Keratinocyte (primary cell): ENCODE data around the gene SMAD3. TPM values are rescaled to one million over a fixed set of nuclear protein-coding genes. Genes with fewer than 3 reads are reported as not detected.

Experiments
- DNase-seq: peaks from one replicate; pipeline ENCODE4 v3.0.0-alpha.2; 2011; ENCODE audit warnings: low read depth, missing footprints, low spot score
- FAIRE-seq: peaks from 2 replicates; lab custom pipeline; 2011; peaks lifted over from hg19 to GRCh38; lab: Jason Lieb, UNC
- H2AFZ ChIP-seq: 2 replicates; pipeline ENCODE4 v1.6.0; 2012; ENCODE audit warnings: low read length, control low read depth, inconsistent platforms; ENCODE audit not compliant: control insufficient read depth
- H3K27ac ChIP-seq: 2 replicates; pipeline ENCODE4 v1.5.1; 2011; ENCODE audit warnings: low read length; ENCODE audit not compliant: control insufficient read depth, insufficient read depth
- H3K27me3 ChIP-seq: 3 replicates; pipeline ENCODE4 v1.6.0; 2011; ENCODE audit warnings: low read length; ENCODE audit not compliant: control insufficient read depth, insufficient read depth; ENCODE audit errors: extremely low read depth
- H3K36me3 ChIP-seq, 2 experiments: 2 replicates in 1 of 2; 3 replicates in 1 of 2; pipeline ENCODE4 v1.5.1; 2011; ENCODE audit warnings: low read length in 2 of 2, mild to moderate bottlenecking in 1 of 2; ENCODE audit not compliant: control insufficient read depth in 2 of 2, insufficient read depth in 2 of 2; ENCODE audit errors: extremely low read depth in 1 of 2
- H3K4me1 ChIP-seq: 3 replicates; pipeline ENCODE4 v1.5.1; 2011; ENCODE audit warnings: low read length; ENCODE audit not compliant: control insufficient read depth, insufficient read depth; ENCODE audit errors: extremely low read depth
- H3K4me2 ChIP-seq: 3 replicates; pipeline ENCODE4 v1.6.0; 2011; ENCODE audit warnings: low read depth, low read length; ENCODE audit not compliant: control insufficient read depth, insufficient read depth; ENCODE audit errors: extremely low read depth
- H3K4me3 ChIP-seq, 3 experiments: fragments of 200-600 bp in 1 of 3; sonication (generic) in 1 of 3; 2 replicates in 2 of 3; 3 replicates in 1 of 3; pipeline ENCODE4 v1.5.1; 2011 to 2016; ENCODE audit warnings: low read length in 3 of 3, mild to moderate bottlenecking in 3 of 3, control low read depth in 2 of 3, inconsistent platforms in 1 of 3, low read depth in 1 of 3, mixed read lengths in 1 of 3, mixed run types in 1 of 3, moderate library complexity in 1 of 3; ENCODE audit not compliant: control insufficient read depth in 2 of 3, insufficient read depth in 2 of 3; ENCODE audit errors: extremely low read depth in 1 of 3
- H3K79me2 ChIP-seq: 2 replicates; pipeline ENCODE4 v1.6.0; 2012; ENCODE audit warnings: low read length; ENCODE audit not compliant: control insufficient read depth, insufficient read depth
- H3K9ac ChIP-seq: 3 replicates; pipeline ENCODE4 v1.6.0; 2011; ENCODE audit warnings: low read length; ENCODE audit not compliant: control insufficient read depth, insufficient read depth; ENCODE audit errors: extremely low read depth
- H3K9me1 ChIP-seq: 3 replicates; pipeline ENCODE4 v1.6.0; 2011; ENCODE audit warnings: low read length; ENCODE audit not compliant: control insufficient read depth, insufficient read depth; ENCODE audit errors: extremely low read depth
- H3K9me3 ChIP-seq: 2 replicates; pipeline ENCODE4 v1.5.1; 2012; ENCODE audit warnings: low read depth, low read length; ENCODE audit not compliant: control insufficient read depth
- H4K20me1 ChIP-seq: 3 replicates; pipeline ENCODE4 v1.6.0; 2011; ENCODE audit warnings: low read length; ENCODE audit not compliant: control insufficient read depth, insufficient read depth; ENCODE audit errors: extremely low read depth
- CTCF ChIP-seq, 3 experiments: IDR thresholded peaks in 1 of 3; conservative IDR thresholded peaks in 1 of 3; optimal IDR thresholded peaks in 1 of 3; 2 replicates in 2 of 3; 3 replicates in 1 of 3; pipeline versions ENCODE3 to v1.5.1; 2011; ENCODE audit warnings: low read length in 3 of 3, mild to moderate bottlenecking in 3 of 3, moderate library complexity in 2 of 3, control low read depth in 1 of 3, inconsistent platforms in 1 of 3; ENCODE audit not compliant: insufficient read depth in 2 of 3; ENCODE audit errors: extremely low read depth in 1 of 3
- EZH2 ChIP-seq: IDR thresholded peaks from one replicate; pipeline ENCODE4 v1.6.1; 2012; ENCODE audit warnings: inconsistent platforms, mild to moderate bottlenecking, low read length, moderate library complexity
- dilution Hi-C: fragments of 300-500 bp; cut with MboI; formaldehyde crosslinking; loops from one replicate; pipeline ENCODE4 v1.7.0; 2020; ENCODE audit warnings: low sequenced_read_pairs; ENCODE audit not compliant: extremely low pct_ligation_motif_present
- polyA plus RNA-seq, 5 experiments: library from polyadenylated mRNA; depleted of rRNA in 3 of 5; stranded (reverse) in 3 of 5; stranded (forward) in 1 of 5; unstranded in 1 of 5; fragments of >200 nt; gene quantifications; 1 replicate in 1 of 5; 2 replicates in 3 of 5; 3 replicates in 1 of 5; pipeline versions ENCODE4 v1.2.1 to v1.2.3, GENCODE V29; 2011 to 2012; ENCODE audit warnings: missing spikeins in 2 of 5, low read depth in 1 of 5, low replicate concordance in 1 of 5

The SMAD3 gene
- polyA plus RNA-seq, 1 donor (not counting 4 experiments of a cell fraction or from before 2014, with no cell fraction given) = 33.7 TPM

GRCh38 chr15:67181221-67181639 lies 115.8 kb downstream of the SMAD3 start:
- Histone ChIP-seq H4K20me1 (no peaks in the 10 kb centered on the region), H3K4me1 (peaks cover 27% of the 10 kb centered on the region), H3K4me2 (no peak overlapping the region), H3K9me1 (no peaks in the 10 kb centered on the region), H3K4me3 (no peak overlapping the region), H3K27me3 (no peaks in the 10 kb centered on the region), H2AFZ (no peak overlapping the region), H3K36me3 (peaks cover 38 to 64% of the 10 kb centered on the region in 2 experiments), H3K9me3 (no peaks in the 10 kb centered on the region), H3K27ac (no peak overlapping the region), H3K79me2 (peaks cover 11% of the 10 kb centered on the region), H3K9ac (no peak overlapping the region)
- no peak for FAIRE-seq
- dilution Hi-C loops = no loop called here
- TF ChIP-seq CTCF (optimal IDR thresholded peaks at IDR 0.05 in 1 of 3, IDR thresholded peaks at IDR 0.05 in 1 of 3, conservative IDR thresholded peaks at IDR 0.05 in 1 of 3; ENCODE audit: extremely low read depth in 1 of 3, insufficient read depth in 2 of 3, low read length in 3 of 3) (peak in 1 of 3 experiments; percentile 36), EZH2 (no peak)
- DNase-seq = no peak

GRCh38 chr15:67183443-67184169 lies 118.2 kb downstream of the SMAD3 start:
- H3K9me1 ChIP-seq = no peaks in the 10 kb centered on the region
- H2AFZ ChIP-seq = no peak overlapping the region
- peaks cover 11% of the 10 kb centered on the region for H3K4me1 ChIP-seq
- H3K9ac ChIP-seq = no peak overlapping the region
- no peaks in the 10 kb centered on the region for H3K27me3 ChIP-seq
- no peak overlapping the region for H3K4me2 ChIP-seq
- DNase-seq (no peak), FAIRE-seq (no peak)
- peaks cover 8% of the 10 kb centered on the region for H3K79me2 ChIP-seq
- no peaks in the 10 kb centered on the region for H4K20me1 ChIP-seq
- H3K36me3 ChIP-seq = peaks cover 46 to 64% of the 10 kb centered on the region in 2 experiments
- no peak for TF ChIP-seq CTCF (optimal IDR thresholded peaks at IDR 0.05 in 1 of 3, IDR thresholded peaks at IDR 0.05 in 1 of 3, conservative IDR thresholded peaks at IDR 0.05 in 1 of 3; ENCODE audit: extremely low read depth in 1 of 3, insufficient read depth in 2 of 3, low read length in 3 of 3)
- TF ChIP-seq EZH2 = no peak
- no peak overlapping the region for H3K4me3 ChIP-seq
- dilution Hi-C loops = no loop called here
- no peaks in the 10 kb centered on the region for H3K9me3 ChIP-seq
- H3K27ac ChIP-seq = no peak overlapping the region
